ENCODE results near the gene SWAP70.
A peak's percentile ranks its signal among the peaks of the same experiment; 100 is the strongest.

SWAP70 gene

GRCh38 chr11:9759519-9760192, 95.8 kb downstream of the SWAP70 start:
- POLR2A ChIA-PET (ENCODE audit: low non-redundant PET) = interaction anchor here (0.6 to 1.2 kb wide), 6 partner anchors 8 to 550 kb away, joined by 3 to 7 read pairs (median 3); no protein-coding TSS in a partner anchor
- DNase-seq (ENCODE audit: low spot score) = peak; percentile 99
- H3K27ac ChIP-seq = peak overlapping the region; percentile 99
- TF ChIP-seq CTCF (conservative IDR thresholded peaks at IDR 0.05; ENCODE audit: low read depth) = no peak
- CTCF ChIA-PET = interaction anchor here (0.6 to 1.4 kb wide), 7 partner anchors 13 to 564 kb away, joined by 3 to 6 read pairs (median 3); no protein-coding TSS in a partner anchor

GRCh38 chr11:9760193-9760575, 96.3 kb downstream of the SWAP70 start:
- DNase-seq (ENCODE audit: low spot score) = no peak
- H3K27ac ChIP-seq = peak overlapping the region; percentile 99

GRCh38 chr11:9761441-9761945, 97.6 kb downstream of the SWAP70 start:
- ChIA-PET POLR2A (ENCODE audit: low non-redundant PET) (no interaction called here), CTCF (no interaction called here)
- DNase-seq (ENCODE audit: low spot score) = no peak
- no peak overlapping the region for H3K27ac ChIP-seq
- no peak for TF ChIP-seq CTCF (conservative IDR thresholded peaks at IDR 0.05; ENCODE audit: low read depth)

More at GRCh38 chr11:9760193-9760575, 96.3 kb downstream of the SWAP70 start:
- CTCF ChIA-PET = interaction anchor here (0.6 to 1.4 kb wide), 2 partner anchors 102 to 193 kb away, joined by 3 read pairs; no protein-coding TSS in a partner anchor
- no peak for TF ChIP-seq CTCF (conservative IDR thresholded peaks at IDR 0.05; ENCODE audit: low read depth)
- POLR2A ChIA-PET (ENCODE audit: low non-redundant PET) = interaction anchor here (0.6 kb wide), 1 partner anchor 519 kb away, joined by 4 read pairs; no protein-coding TSS in a partner anchor

GRCh38 chr11:9762531-9762930, 98.7 kb downstream of the SWAP70 start:
- ChIA-PET CTCF (interaction anchor here (0.6 kb wide), 1 partner anchor 363 kb away, joined by 3 read pairs; no protein-coding TSS in a partner anchor), POLR2A (ENCODE audit: low non-redundant PET) (no interaction called here)
- no peak for DNase-seq (ENCODE audit: low spot score)

GRCh38 chr11:9763301-9763700, 99.4 kb downstream of the SWAP70 start:
- POLR2A ChIA-PET (ENCODE audit: low non-redundant PET) = no interaction called here
- no peak for TF ChIP-seq CTCF (conservative IDR thresholded peaks at IDR 0.05; ENCODE audit: low read depth)
- CTCF ChIA-PET = no interaction called here
- no peak for DNase-seq (ENCODE audit: low spot score)
- H3K27ac ChIP-seq = no peak overlapping the region

More at GRCh38 chr11:9762531-9762930, 98.7 kb downstream of the SWAP70 start:
- no peak for TF ChIP-seq CTCF (conservative IDR thresholded peaks at IDR 0.05; ENCODE audit: low read depth)
- H3K27ac ChIP-seq = no peak overlapping the region

GRCh38 chr11:9765320-9766101, 101.6 kb downstream of the SWAP70 start:
- no peak for DNase-seq (ENCODE audit: low spot score)
- H3K27ac ChIP-seq = peak overlapping the region; percentile 26
- ChIA-PET POLR2A (ENCODE audit: low non-redundant PET) (no interaction called here), CTCF (interaction anchor here (0.8 to 0.9 kb wide), 2 partner anchors 11 to 207 kb away, joined by 4 to 6 read pairs; no protein-coding TSS in a partner anchor)
- no peak for TF ChIP-seq CTCF (conservative IDR thresholded peaks at IDR 0.05; ENCODE audit: low read depth)
